HepG2 (cell line): ENCODE measurements around the gene SMIM13. TPM values are rescaled to one million over a fixed set of nuclear protein-coding genes. Genes with fewer than 3 reads are reported as not detected.

Source experiments
- ATAC-seq: fragments of 200-7000 bp; cut with Tn5 transposase; 3 replicates; pipeline ENCODE4 v1.9.1; 2020; ENCODE audit warnings: mild to moderate bottlenecking, moderate library complexity
- BruUV-seq: library from RNA; stranded (reverse); fragments of 400-500 nt; replicated peaks from 2 replicates; lab custom pipeline; 2021; lab: Mats Ljungman, UMichigan
- CTCF ChIA-PET: fragments of 300-600 bp; formaldehyde crosslinking; extraction: SDS; loops from one replicate; lab custom pipeline; 2021; ENCODE audit warnings: low total read pairs, inconsistent platforms, low intra/inter-chr PET ratio; lab: Yijun Ruan, JAX
- POLR2A ChIA-PET: fragments of 350-600 bp; sonication (Branson Sonifier 250); formaldehyde crosslinking; loops from one replicate; lab custom pipeline; 2020; ENCODE audit warnings: antibody characterized with exemption, inconsistent platforms; lab: Yijun Ruan, JAX
- DNase-seq: peaks from one replicate; pipeline ENCODE4 v3.0.0-alpha.2; 2015; ENCODE audit warnings: low spot score
- FAIRE-seq: peaks from 3 replicates; lab custom pipeline; 2011; peaks lifted over from hg19 to GRCh38; lab: Jason Lieb, UNC
- H2AFZ ChIP-seq: one replicate; pipeline ENCODE4 v1.6.1; 2011; ENCODE audit warnings: low read length, inconsistent platforms
- H3K27ac ChIP-seq: fragments of 300-600 bp; 3 replicates; pipeline ENCODE4 v1.8.0; 2011; ENCODE audit warnings: mixed run types, mild to moderate bottlenecking, mixed read lengths, low read length, inconsistent platforms; ENCODE audit not compliant: insufficient read depth; ENCODE audit errors: extremely low read length
- H3K27me3 ChIP-seq, 2 experiments: fragments of 200-600 bp in 1 of 2; 2 replicates in 1 of 2; 3 replicates in 1 of 2; pipeline versions ENCODE4 v1.6.0 to v1.8.0; 2011; ENCODE audit warnings: low read length in 2 of 2, mild to moderate bottlenecking in 2 of 2, moderate library complexity in 2 of 2, inconsistent platforms in 1 of 2; ENCODE audit not compliant: insufficient read depth in 2 of 2, control insufficient read depth in 1 of 2
- H3K36me3 ChIP-seq, 2 experiments: fragments of 200-600 bp in 1 of 2; replicated peaks in 1 of 2; 2 replicates in 1 of 2; 3 replicates in 1 of 2; pipeline versions ENCODE4 v1.5.1 to v1.8.0; 2011; ENCODE audit warnings: low read length in 2 of 2, inconsistent platforms in 1 of 2; ENCODE audit not compliant: insufficient read depth in 2 of 2, control insufficient read depth in 1 of 2
- H3K4me1 ChIP-seq: 2 replicates; pipeline ENCODE4 v1.5.1; 2012; ENCODE audit warnings: low read length, inconsistent platforms; ENCODE audit not compliant: insufficient read depth
- H3K4me2 ChIP-seq: 2 replicates; pipeline ENCODE4 v1.6.0; 2011; ENCODE audit warnings: low read depth, low read length, inconsistent platforms
- H3K4me3 ChIP-seq, 3 experiments: fragments of 200-600 bp in 1 of 3; sonication (generic), shearing (Covaris generic) in 1 of 3; replicated peaks in 1 of 3; 2 replicates each; pipeline ENCODE4 v1.5.1; 2011 to 2016; ENCODE audit warnings: low read length in 3 of 3, inconsistent platforms in 2 of 3, low read depth in 2 of 3, mild to moderate bottlenecking in 2 of 3, control low read depth in 1 of 3, mixed read lengths in 1 of 3; ENCODE audit not compliant: insufficient read depth in 1 of 3
- H3K79me2 ChIP-seq: one replicate; pipeline ENCODE4 v1.6.1; 2011; ENCODE audit warnings: low read length, inconsistent platforms; ENCODE audit not compliant: insufficient read depth
- H3K9ac ChIP-seq: 2 replicates; pipeline ENCODE4 v1.6.0; 2011; ENCODE audit warnings: mild to moderate bottlenecking, low read depth, low read length, inconsistent platforms; ENCODE audit not compliant: insufficient read depth
- H3K9me3 ChIP-seq: 2 replicates; pipeline ENCODE4 v1.5.1; 2012; ENCODE audit warnings: mild to moderate bottlenecking, low read length
- H4K20me1 ChIP-seq: 2 replicates; pipeline ENCODE4 v1.6.0; 2011; ENCODE audit warnings: inconsistent platforms, mild to moderate bottlenecking, low read length, moderate library complexity; ENCODE audit not compliant: insufficient read depth
- NAIF1 ChIP-seq: sonication (generic); formaldehyde crosslinking; IDR thresholded peaks from 2 replicates; pipeline ENCODE4 v1.5.0; 2020; ENCODE audit warnings: mild to moderate bottlenecking, missing genetic modification reagents, borderline replicate concordance
- SRSF9 ChIP-seq: fragments of 200-400 bp; formaldehyde crosslinking; IDR thresholded peaks from 2 replicates; pipeline ENCODE4 v1.6.1; 2018; ENCODE audit warnings: borderline replicate concordance, mild to moderate bottlenecking, low read depth, low read length; ENCODE audit not compliant: insufficient read depth, poor library complexity, severe bottlenecking
- XBP1 ChIP-seq: sonication (generic); formaldehyde crosslinking; IDR thresholded peaks from 2 replicates; pipeline ENCODE4 v1.5.0; 2020; ENCODE audit warnings: missing genetic modification reagents
- ZNF510 ChIP-seq: sonication (generic); formaldehyde crosslinking; IDR thresholded peaks from 2 replicates; pipeline ENCODE4 v1.4.0; 2020; ENCODE audit warnings: low read depth, mild to moderate bottlenecking, missing genetic modification reagents
- WGBS: methylation state at CpG from one replicate; pipeline ENCODE4 v1.1.6; 2017; ENCODE audit warnings: low lambda C conversion rate; 5-methylcytosine and 5-hydroxymethylcytosine counted together
- in situ Hi-C: cut with HindIII; loops from 2 replicates; pipeline ENCODE4 v1.10.0; 2017; ENCODE audit warnings: low pct_unique_long_range_greater_than_20kb; ENCODE audit not compliant: extremely low pct_ligation_motif_present
- intact Hi-C: fragments of 100-400 bp; cut with micrococcal nuclease; formaldehyde crosslinking; loops from one replicate; pipeline ENCODE4 v1.10.0; 2022; ENCODE audit not compliant: unreplicated experiment
- polyA plus RNA-seq, 8 experiments: library from polyadenylated mRNA; depleted of rRNA in 3 of 8; stranded (reverse) in 7 of 8; unstranded in 1 of 8; fragments of >200 nt; fragmentation: Illumina TruSeq in 4 of 8; extraction: Trizol in 4 of 8; gene quantifications; 2 replicates each; pipeline versions ENCODE4 v1.2.1 to v1.2.3, GENCODE V29; 2011 to 2016; ENCODE audit warnings: low read depth in 4 of 8, missing spikeins in 1 of 8, mixed read lengths in 1 of 8; ENCODE audit not compliant: insufficient read depth in 1 of 8
- total RNA-seq, 5 experiments: library from RNA; depleted of rRNA; stranded (reverse); fragments of >200 nt; fragmentation: Illumina TruSeq; extraction: Trizol; gene quantifications; 2 replicates each; pipeline ENCODE4 v1.2.3, GENCODE V29; 2016; ENCODE audit warnings: low read depth in 1 of 5
- TF ChIP-seq, protein P1 (sequence below): IDR thresholded peaks from 2 replicates; pipeline ENCODE4 v1.6.1; 2016; ENCODE audit warnings: mild to moderate bottlenecking
- TF ChIP-seq, protein P2 (sequence below): sonication (generic); formaldehyde crosslinking; IDR thresholded peaks from one replicate; pipeline ENCODE4 v1.5.1; 2020; ENCODE audit warnings: mild to moderate bottlenecking, missing genetic modification reagents; ENCODE audit errors: not compliant biosample characterization
- TF ChIP-seq, protein P3 (sequence below): IDR thresholded peaks from 2 replicates; pipeline ENCODE4 v1.6.1; 2016; ENCODE audit warnings: missing compliant biosample characterization, missing genetic modification reagents, borderline replicate concordance
- TF ChIP-seq, protein P4 (sequence below): IDR thresholded peaks from 2 replicates; pipeline ENCODE4 v1.6.1; 2018; ENCODE audit warnings: missing genetic modification reagents
- TF ChIP-seq, protein P5 (sequence below): sonication (generic); formaldehyde crosslinking; IDR thresholded peaks from 2 replicates; pipeline ENCODE4 v1.8.0; 2022; ENCODE audit warnings: missing genetic modification reagents, mild to moderate bottlenecking, moderate library complexity, borderline replicate concordance

Gene SMIM13
- total and polyA plus RNA-seq, 2 of the 13 experiments (the other 11 are each of a cell fraction or from before 2014, with no cell fraction given), result 2.7 to 10.2 TPM

DNA sequence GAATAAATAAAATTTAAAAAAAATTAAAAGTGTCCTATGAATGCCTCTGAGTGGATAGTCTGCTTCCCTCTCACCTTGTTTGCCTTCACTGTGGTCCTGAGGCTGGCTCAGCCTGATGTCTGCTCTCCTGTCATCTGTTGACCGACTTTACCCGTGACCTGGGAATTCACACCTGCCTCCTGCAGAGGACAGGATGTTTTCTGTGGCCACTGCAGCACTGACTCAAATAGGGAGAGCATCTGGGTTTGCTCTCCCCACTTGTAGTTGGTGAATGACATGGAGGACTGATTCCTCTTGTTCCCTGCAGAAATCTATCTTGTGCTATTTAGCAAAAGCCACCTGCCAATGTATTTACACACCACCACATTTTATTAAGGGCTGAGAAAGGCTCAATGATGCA, 70.3 kb downstream of the SMIM13 start:
- Histone ChIP-seq H3K4me2 (peak overlapping the region; percentile 73), H2AFZ (no peak overlapping the region), H4K20me1 (no peaks in the 10 kb centered on the region), H3K36me3 (no peaks in the 10 kb centered on the region), H3K9ac (no peak overlapping the region), H3K79me2 (no peaks in the 10 kb centered on the region), H3K9me3 (no peaks in the 10 kb centered on the region), H3K27ac (no peak overlapping the region), H3K4me1 (peaks cover 36% of the 10 kb centered on the region), H3K27me3 (no peaks in the 10 kb centered on the region), H3K4me3 (no peak overlapping the region)
- no peak for FAIRE-seq
- ChIA-PET POLR2A (no interaction called here), CTCF (interaction anchor here (0.7 kb wide), 1 partner anchor 19 kb away, joined by 3 read pairs; no protein-coding TSS in a partner anchor)
- peak; percentile 72 for ATAC-seq
- peak; percentile 36 for DNase-seq
- intact Hi-C loops, result no loop called here
- BruUV-seq, result no TSS peak
- WGBS, result 5% methylated on average over 2 of the region's 2 CpGs
- in situ Hi-C loops, result no loop called here
- TF ChIP-seq, protein P1, sequence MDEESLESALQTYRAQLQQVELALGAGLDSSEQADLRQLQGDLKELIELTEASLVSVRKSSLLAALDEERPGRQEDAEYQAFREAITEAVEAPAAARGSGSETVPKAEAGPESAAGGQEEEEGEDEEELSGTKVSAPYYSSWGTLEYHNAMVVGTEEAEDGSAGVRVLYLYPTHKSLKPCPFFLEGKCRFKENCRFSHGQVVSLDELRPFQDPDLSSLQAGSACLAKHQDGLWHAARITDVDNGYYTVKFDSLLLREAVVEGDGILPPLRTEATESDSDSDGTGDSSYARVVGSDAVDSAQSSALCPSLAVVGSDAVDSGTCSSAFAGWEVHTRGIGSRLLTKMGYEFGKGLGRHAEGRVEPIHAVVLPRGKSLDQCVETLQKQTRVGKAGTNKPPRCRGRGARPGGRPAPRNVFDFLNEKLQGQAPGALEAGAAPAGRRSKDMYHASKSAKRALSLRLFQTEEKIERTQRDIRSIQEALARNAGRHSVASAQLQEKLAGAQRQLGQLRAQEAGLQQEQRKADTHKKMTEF (CRISPR knock-in tag), result no peak
- TF ChIP-seq XBP1 (CRISPR knock-in tag), result no peak
- TF ChIP-seq SRSF9, result no peak
- TF ChIP-seq, protein P2, sequence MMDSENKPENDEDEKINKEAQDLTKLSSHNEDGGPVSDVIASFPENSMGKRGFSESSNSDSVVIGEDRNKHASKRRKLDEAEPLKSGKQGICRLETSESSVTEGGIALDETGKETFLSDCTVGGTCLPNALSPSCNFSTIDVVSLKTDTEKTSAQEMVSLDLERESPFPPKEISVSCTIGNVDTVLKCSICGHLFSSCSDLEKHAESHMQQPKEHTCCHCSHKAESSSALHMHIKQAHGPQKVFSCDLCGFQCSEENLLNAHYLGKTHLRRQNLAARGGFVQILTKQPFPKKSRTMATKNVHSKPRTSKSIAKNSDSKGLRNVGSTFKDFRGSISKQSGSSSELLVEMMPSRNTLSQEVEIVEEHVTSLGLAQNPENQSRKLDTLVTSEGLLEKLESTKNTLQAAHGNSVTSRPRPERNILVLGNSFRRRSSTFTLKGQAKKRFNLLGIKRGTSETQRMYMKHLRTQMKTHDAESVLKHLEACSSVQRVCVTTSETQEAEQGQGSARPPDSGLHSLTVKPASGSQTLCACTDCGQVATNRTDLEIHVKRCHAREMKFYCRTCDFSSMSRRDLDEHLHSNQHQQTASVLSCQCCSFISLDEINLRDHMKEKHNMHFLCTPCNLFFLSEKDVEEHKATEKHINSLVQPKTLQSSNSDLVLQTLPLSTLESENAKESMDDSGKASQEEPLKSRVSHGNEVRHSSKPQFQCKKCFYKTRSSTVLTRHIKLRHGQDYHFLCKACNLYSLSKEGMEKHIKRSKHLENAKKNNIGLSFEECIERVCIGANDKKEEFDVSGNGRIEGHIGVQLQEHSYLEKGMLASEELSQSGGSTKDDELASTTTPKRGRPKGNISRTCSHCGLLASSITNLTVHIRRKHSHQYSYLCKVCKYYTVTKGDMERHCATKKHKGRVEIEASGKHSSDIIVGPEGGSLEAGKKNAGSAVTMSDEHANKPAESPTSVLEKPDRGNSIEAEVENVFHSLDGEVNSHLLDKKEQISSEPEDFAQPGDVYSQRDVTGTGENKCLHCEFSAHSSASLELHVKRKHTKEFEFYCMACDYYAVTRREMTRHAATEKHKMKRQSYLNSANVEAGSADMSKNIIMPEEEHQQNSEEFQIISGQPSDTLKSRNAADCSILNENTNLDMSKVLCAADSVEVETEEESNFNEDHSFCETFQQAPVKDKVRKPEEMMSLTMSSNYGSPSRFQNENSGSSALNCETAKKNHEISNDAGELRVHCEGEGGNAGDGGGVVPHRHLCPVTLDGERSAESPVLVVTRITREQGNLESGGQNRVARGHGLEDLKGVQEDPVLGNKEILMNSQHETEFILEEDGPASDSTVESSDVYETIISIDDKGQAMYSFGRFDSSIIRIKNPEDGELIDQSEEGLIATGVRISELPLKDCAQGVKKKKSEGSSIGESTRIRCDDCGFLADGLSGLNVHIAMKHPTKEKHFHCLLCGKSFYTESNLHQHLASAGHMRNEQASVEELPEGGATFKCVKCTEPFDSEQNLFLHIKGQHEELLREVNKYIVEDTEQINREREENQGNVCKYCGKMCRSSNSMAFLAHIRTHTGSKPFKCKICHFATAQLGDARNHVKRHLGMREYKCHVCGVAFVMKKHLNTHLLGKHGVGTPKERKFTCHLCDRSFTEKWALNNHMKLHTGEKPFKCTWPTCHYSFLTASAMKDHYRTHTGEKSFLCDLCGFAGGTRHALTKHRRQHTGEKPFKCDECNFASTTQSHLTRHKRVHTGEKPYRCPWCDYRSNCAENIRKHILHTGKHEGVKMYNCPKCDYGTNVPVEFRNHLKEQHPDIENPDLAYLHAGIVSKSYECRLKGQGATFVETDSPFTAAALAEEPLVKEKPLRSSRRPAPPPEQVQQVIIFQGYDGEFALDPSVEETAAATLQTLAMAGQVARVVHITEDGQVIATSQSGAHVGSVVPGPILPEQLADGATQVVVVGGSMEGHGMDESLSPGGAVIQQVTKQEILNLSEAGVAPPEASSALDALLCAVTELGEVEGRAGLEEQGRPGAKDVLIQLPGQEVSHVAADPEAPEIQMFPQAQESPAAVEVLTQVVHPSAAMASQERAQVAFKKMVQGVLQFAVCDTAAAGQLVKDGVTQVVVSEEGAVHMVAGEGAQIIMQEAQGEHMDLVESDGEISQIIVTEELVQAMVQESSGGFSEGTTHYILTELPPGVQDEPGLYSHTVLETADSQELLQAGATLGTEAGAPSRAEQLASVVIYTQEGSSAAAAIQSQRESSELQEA (CRISPR knock-in tag), result no peak
- no peak for TF ChIP-seq ZNF510
- TF ChIP-seq, protein P3, sequence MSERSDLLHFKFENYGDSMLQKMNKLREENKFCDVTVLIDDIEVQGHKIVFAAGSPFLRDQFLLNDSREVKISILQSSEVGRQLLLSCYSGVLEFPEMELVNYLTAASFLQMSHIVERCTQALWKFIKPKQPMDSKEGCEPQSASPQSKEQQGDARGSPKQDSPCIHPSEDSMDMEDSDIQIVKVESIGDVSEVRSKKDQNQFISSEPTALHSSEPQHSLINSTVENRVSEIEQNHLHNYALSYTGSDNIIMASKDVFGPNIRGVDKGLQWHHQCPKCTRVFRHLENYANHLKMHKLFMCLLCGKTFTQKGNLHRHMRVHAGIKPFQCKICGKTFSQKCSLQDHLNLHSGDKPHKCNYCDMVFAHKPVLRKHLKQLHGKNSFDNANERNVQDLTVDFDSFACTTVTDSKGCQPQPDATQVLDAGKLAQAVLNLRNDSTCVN (CRISPR knock-in tag), result no peak
- no peak for TF ChIP-seq NAIF1 (CRISPR knock-in tag)
- TF ChIP-seq, protein P4, sequence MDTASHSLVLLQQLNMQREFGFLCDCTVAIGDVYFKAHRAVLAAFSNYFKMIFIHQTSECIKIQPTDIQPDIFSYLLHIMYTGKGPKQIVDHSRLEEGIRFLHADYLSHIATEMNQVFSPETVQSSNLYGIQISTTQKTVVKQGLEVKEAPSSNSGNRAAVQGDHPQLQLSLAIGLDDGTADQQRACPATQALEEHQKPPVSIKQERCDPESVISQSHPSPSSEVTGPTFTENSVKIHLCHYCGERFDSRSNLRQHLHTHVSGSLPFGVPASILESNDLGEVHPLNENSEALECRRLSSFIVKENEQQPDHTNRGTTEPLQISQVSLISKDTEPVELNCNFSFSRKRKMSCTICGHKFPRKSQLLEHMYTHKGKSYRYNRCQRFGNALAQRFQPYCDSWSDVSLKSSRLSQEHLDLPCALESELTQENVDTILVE (CRISPR knock-in tag), result no peak
- TF ChIP-seq, protein P5, sequence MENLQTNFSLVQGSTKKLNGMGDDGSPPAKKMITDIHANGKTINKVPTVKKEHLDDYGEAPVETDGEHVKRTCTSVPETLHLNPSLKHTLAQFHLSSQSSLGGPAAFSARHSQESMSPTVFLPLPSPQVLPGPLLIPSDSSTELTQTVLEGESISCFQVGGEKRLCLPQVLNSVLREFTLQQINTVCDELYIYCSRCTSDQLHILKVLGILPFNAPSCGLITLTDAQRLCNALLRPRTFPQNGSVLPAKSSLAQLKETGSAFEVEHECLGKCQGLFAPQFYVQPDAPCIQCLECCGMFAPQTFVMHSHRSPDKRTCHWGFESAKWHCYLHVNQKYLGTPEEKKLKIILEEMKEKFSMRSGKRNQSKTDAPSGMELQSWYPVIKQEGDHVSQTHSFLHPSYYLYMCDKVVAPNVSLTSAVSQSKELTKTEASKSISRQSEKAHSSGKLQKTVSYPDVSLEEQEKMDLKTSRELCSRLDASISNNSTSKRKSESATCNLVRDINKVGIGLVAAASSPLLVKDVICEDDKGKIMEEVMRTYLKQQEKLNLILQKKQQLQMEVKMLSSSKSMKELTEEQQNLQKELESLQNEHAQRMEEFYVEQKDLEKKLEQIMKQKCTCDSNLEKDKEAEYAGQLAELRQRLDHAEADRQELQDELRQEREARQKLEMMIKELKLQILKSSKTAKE, result 0 out of 2 replicates have a peak, but pooled peaks have one; percentile 17
